TTC549 (cell line): ENCODE results near the gene CPEB3.

Experiments used
- FAIRE-seq: peaks from 2 replicates; lab custom pipeline; 2012; peaks lifted over from hg19 to GRCh38; lab: Jason Lieb, UNC

The CPEB3 gene

DNA sequence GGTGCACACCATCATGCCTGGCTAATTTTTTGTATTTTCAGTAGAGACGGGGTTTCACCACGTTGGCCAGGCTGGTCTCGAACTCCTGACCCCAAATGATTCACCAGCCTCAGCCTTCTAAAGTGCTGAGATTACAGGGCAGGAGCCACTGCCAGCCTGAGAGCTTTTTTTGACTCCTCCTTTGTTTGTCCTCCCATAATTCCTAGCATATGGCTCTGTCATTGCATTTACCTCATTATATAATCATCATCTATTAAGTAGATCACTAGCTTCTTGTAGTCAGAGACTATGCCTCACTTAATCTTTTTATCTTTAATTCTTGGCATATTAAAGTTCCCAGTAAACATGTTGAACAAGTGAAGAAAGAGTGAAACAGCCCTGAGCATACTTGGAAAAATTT, 82.1 kb downstream of the CPEB3 start:
- no peak for FAIRE-seq

DNA sequence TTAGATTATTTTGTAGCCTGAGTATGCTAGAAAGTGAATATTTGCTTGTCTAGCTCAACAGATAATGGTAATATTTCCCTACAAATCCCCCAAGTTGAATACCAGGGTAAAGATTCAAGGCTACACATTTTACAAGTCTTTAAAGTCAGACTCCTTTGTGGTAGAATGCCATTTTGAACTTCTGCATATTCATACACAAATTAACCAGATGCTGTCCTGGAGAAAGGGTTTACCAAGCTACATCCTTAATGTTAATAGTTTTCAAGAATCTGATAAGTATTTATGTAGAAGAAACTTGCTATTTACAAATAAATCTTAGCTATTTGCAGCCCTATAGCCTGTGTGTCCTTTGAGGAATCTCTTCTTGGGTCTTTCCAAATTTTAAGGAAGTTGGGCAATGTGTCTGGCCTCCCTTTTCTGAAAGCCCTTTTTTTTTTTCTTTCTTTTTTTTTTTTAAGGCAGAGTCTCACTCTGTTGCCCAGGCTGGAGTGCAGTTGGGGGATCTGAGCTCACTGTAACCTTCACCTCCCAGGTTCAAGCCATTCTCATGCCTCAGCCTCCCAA, 82.6 kb downstream of the CPEB3 start:
- no peak for FAIRE-seq

DNA sequence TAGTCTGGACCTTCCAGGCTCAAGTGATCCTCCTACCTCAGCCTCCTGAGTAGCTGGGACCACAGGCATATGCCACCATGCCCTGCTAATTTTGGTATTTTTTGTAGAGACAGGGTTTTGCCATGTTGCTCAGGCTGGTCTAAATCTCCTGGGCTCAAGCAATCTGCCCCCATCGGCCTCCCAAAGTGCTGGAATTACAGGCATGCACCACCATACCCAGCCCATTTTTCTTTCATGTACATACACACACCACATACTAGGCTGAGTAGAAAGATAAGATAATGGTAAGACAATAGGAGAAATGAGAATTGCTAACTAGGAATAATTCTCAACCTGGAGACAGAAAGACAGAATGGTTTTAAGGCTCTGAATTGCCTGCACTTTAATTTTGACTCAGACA, 83.8 kb downstream of the CPEB3 start:
- no peak for FAIRE-seq

DNA sequence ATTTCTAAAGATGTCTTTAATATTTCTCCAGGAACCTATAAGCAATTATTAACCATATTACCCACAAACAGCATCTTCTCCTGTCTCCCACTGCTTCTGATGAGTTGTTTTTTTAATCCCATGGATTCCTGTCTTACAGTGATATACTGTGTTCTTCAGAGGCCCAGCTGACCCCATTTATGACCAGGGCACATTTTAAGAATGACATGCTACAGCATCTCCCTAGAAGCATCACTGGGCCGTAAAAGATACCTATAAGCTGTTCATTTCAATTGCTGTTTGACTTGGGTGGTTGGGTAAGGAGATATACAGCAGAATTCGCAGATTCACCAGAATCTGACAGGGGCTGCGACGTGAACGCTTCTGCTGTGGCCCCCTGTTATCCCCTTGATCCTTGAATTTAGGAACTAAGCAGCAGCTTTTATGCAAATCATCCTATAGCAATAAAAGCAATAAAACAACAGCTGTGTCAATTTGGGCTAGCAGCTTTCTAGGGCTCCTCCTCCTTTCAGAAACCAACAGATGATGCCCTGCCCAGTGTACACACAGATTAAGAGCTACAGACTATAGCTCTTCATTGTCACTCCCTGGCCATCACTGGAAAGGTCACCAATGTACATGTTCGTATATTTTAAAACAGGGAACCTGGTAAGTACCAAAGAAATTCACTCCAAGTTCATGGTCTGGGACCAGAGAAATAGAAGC, 86.8 kb downstream of the CPEB3 start:
- FAIRE-seq: no peak

DNA sequence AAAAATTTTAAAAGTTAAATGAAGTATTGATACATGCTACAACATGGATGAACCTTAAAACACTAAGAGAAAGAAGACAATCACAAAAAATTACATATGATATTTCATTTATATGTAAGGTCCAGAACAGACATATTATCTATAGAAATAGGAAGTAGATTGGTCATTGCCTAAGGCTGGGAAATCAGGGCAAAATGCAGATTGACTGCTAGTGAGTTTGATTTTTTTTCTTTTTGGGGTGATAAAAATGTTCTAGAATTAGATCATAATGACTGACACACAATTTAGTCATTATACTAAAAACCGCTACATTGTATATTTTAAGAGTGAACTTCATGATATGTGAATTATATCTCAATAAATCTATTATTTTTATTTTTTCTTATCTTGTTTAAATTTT, 88.3 kb downstream of the CPEB3 start:
- no peak for FAIRE-seq

DNA sequence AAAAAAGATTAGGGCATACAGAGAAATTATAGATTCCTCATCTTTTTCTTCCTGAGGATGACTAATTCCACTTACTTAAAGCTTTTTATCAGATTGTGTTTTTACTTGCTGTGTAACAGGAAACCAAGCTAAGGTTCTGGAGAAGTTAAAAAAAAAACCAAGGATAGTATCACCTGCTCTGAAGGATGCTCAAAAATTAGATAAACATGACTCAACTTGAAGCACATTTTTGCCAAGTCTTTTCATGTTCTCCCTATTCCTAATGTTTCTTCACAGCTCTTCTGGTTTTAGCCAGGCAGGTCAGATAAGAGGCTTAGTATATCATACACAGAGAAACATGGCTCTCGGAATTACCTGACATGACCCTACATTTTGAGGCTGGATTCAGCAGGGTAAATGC, 90.3 kb downstream of the CPEB3 start:
- no peak for FAIRE-seq

DNA sequence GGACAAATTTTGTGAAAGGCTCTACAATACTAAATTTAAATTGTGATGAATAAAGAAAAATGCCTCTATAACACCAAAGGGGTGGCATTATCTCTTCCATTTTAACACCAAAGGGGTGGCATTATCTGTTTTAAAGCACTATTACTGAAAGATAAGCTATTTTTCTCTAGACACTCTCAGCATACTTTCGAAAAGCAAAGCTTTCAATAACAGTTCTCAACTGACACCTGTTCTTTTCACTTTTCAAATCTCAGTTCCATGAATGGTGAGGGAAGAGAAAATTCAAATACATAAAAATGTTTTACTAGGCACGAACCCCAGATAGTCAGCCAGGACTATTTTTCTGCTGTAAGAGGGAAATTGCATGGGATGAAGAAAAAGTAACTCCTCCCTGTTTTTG, 103.8 kb downstream of the CPEB3 start:
- FAIRE-seq: no peak

DNA sequence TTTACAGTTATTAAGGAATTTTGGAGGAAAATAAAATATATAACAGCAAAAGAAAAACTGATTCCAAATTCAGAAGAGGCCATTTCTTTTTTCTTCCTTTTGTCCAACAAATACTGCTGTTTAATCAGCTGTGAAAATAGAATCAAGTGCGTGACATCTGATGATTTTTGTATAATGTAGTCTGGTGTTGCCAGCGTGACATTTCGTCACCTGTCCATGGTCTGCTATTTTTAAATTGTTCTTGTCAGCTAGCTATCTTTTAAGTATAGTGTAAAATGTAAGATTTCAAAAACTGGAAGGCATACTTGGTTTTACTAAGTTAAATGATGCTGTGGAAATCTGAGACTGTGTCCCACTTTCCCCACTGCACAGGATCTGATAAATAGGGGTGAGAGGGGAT, 105.9 kb downstream of the CPEB3 start:
- no peak for FAIRE-seq

DNA sequence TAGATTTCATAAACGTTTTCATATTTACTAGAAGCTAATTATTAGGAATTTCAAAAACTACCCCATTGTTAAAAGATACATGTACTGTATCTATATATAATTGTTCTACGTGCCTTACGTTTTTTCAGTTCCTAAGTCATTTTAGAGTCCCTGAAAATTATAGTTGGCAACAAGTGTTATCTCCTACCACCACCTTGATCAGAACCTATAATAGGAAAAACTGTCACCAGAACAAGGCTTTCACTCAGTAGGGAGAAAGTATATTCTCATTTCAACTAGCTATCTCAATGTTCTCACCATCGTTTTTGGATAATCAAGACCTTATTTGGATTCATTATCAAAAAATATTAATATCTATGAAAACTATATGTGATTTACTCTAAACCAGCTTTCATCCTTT, 107.7 kb downstream of the CPEB3 start:
- no peak for FAIRE-seq

DNA sequence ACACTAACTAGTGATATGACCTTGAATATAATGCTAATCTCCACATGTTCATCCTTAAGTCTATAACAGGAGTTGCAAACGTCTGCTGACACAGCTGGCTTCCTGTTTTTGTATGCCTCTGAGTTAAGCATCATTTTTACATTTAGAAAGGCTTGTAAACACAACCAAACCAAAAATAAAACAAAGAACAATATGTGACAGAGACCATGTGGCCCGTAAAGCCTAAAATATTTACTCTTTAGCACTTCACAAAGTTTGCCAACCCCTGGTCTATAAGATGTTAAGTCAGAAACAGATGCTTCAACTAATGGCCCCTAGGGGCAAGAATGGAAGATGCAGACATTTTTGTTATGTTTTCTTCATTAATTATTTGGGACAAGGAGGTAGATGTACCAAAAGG, 109.3 kb downstream of the CPEB3 start:
- FAIRE-seq: no peak

DNA sequence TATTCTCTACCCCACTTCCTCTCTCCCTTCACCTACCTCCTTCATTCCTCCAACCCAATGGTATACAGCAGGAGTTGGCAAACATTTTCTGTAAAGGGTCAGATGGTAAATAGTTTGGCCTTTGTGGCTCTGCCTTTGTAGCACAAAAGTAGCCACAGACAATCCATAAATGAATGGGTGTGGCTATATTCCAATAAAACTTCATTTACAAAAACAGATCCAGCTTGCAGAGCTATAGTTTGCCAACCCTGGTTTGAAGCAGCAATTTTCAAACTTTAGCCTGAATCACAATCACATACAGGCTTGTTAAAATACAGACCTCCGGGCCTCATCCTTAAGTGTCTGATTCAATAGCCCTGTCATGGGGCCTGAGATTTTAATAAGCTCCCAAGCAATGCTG, 110.5 kb downstream of the CPEB3 start:
- FAIRE-seq: no peak

DNA sequence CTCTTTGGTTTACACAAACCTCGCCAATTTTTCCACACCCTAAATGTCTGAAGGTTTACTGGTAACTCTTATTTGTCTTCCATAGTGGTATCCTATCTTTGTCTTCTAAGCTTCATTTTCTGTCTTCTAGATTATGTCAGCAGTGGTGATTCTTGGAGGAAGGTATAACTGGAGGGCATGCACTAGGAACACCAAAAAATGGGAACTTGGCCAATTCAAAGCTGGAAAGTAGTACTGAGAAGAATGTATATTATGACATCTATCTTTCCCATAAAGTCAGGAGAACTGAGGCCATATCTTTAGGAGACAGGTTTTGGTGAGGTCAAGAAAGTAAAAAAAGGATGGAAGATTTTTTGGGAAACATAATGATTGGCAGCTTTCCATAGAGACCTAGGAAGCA, 113.3 kb downstream of the CPEB3 start:
- FAIRE-seq: no peak

DNA sequence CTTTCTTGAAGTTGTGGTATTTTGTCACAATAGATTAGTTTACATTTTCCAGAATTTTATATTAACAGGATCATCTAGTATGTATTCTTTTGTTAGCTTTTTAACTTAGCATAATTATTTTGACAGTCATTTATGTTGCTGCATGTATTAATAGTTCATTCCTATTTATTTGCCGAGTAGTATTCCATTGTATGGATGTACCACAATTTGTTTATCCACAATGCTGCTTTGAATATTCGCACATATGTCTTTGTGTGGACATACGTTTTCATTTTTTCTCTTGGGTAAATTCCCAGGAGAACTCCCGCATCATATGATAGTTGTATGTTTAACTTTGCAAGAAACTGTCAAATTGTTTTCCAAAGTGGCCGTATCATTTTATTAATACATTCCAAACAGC, 115.7 kb downstream of the CPEB3 start:
- no peak for FAIRE-seq

DNA sequence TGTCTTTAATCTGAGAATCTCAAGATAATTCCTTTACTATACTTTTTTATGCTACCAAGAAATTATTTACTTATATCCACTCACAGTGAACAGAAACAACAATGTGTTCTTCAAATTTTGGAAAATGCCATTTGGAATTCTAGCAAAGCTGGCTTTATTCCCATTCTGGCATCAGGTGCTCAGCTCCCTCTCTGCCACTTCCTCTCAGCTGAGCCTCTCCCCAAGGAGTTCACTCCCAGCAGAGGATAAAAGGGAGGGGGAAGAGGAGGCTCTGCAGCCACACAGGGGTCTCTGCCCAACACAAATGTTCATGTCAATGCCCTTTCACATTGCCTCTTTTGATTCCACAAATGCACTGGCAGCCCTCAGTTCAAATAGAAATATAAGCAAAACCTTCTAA, 116.9 kb downstream of the CPEB3 start:
- no peak for FAIRE-seq

DNA sequence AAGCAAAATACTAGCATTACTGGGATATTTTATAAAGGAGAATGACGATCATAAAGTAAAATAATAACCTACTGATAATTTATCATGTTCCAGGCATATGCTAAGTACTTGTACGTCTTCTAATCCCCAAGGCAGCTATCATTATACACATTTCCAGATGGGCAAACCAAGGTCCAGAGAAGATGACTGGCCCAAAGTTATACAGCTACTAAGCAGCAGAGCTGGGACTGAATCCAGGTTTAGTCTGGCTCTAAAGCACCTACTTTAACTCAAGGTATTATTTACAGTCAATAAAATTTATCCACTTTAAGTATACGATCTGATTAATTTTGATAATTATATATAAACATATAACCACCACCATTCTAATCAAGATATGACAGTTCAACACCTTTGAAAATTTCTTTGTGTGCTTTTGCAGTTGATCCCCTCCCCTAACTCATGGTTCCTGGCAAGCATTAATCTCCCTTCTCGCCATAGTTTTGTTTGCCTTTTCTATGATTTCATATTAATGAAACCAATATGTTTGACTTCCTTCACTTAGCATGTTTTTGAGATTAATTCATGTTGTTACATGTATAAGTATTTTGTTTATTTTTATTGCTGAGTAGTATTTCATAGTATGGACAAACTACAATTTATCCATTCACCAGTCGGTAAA, 126.7 kb downstream of the CPEB3 start:
- FAIRE-seq: no peak

DNA sequence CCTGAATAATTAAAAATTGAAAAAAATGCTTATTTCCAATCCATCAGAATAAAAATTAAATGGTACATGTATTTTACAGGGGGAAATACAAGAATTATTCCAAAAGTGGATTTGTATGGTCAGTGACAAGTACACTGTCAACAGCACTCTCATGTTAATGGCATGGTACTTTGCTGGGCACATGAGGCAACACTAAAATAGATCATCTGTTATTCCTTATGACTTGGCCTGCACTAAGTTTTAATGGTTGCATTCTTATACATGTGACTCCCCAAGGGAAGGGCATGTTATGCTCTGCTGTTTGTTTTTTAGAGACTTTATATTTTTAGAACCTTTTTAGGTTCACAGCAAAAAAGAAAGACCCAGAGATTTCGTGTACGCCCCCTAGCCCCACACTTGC, 128.3 kb downstream of the CPEB3 start:
- no peak for FAIRE-seq

DNA sequence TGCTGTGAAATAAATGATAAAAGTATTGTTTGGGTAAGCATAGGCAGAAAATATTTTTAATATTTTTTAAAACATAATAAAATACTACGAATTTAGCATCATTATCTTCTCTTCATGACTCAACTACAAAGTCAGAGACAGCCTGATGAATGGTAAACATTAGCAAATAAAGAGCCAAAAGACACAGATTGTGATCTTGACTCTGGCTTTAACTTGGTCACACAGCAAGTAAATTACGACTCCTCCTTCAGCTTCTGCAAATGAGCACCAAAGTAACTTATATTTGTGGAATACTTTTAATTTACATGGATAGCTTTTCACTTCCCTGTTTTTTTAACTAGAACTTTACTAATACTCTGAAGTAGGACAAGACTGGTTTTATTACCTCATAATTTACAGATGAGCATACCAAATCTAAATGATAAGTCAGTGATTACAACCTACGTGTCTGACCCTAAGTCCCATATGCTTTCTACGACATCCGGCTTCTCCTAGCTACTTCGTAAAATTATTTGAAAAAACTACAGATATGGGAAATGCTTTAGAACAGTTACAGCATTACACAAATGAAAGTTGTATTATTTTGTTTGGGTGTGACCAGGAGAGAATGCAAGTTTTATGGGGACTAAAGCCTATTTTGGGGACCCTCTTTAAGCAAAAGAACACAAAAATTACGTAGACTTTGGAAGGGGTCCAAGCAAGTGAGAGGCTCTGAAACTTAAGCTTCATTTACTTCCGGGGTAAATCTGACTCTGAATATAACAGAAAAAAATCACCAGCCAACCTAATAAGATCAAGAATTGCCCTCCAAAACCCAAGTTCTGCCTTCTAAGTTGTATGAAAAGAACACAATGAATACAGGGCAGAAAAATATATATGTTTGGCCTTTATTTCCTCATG, 133.8 kb downstream of the CPEB3 start:
- no peak for FAIRE-seq

DNA sequence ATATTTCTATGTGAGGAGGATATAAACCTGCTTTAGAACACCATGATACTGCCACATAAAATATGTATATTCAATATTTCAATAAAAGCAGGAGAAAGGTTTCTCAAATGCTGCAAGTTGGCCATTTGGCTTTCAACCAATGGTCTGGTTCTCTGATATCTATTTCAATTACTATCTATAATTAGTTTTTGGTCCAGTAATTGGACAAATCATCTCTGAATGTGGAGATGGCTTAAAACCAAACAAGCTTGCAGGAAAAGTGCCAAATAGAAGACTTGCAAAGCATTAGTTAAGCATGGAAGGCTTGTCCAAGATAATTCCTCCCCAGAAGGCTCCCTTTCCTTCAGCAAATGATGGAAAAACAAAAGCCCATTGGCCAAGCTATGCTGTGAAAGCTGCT, 140.1 kb downstream of the CPEB3 start:
- FAIRE-seq: no peak

DNA sequence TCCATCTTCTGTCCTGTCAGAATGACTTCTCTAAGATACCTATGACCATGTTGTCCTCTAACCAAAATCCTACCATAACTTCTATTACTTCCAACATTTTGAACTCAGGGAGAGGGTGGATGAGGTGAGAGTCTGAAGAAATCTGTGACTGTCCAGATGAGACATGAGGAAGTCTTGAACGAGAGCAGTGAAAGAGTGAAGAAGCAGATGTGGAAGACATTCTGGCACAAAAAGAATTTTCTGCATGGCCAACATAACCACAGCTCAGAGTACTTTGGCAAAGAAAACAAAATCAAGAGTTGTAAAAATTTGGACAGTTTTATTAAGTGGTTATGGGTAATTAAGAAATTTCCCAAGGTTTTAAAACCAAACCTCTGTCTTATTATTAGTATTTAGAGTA, 141.6 kb downstream of the CPEB3 start:
- FAIRE-seq: no peak

DNA sequence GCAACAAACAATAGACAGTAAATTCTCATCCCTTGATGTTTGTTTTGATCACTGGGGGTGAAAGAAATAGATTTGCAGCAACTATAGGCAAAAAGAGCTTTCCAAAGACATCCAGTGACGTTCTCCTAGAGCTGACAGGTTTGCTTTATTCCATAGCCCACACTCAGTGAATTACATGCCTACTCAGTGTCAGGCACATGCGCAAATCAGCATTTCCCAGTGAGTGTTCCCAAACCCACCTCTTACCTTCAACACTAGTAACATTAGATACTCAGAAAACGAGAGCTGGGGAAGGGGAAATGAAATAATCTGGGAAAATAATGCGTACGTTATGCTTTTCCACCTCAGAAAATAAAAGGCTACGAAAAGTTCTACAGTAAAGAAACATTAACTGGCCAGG, 144.1 kb downstream of the CPEB3 start:
- no peak for FAIRE-seq

DNA sequence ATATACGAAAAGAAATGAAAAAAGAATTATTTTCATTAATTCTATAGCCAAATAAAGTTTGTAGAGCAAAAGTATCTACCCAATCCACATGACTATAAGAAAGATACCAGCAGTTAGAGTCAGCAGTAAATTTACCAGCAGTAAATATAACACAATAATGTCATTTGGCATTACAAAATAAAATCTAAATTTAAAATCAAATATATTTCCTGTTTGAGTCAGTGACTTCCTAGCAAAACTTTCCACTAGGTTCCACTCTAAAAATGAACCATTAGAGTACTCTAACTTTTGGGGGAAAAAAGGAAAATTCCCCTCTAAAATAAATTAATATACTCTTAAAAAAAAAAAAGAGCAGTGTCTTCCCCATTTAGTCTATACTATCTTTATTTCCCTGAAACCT, 144.8 kb downstream of the CPEB3 start:
- FAIRE-seq: no peak

DNA sequence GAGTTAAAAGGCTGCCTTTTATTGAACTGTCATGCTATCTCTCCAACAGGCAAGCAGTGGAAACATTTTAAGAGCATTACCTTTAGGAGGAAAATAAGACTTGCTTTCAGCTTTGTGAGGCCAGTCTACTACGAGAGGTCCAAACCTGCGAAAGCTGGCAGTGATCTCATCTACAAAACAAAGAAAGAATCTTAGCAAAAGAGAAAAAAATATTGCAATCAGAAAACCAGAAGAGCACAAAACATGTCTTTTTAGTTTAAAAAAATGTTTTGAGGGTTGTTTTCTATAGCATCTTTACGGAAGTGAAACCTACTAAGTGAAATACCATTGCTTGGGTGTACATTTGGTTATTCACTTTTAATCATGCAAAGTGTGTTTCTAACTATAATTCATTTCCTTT, 147.9 kb downstream of the CPEB3 start:
- FAIRE-seq: no peak

DNA sequence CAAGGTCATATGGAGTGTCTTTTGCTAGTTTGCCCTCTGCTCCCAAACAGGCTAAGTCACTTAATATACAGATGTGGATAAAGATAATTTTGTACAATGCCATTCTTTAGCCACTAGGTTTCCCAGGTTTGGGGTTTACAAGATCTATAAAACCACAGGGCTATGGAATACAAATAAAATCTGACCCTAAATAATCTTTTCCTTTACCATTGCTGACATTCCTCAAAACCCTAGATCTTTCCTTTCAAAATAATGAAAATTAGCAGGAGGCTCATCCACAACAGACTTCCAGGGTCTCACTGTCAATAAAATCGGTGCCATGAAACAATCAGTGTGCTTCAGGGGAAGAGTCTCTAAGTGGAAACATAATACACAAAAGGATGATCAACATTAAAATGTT, 148.4 kb downstream of the CPEB3 start:
- FAIRE-seq: no peak
